KBM-7 (cell line): Measurements from ENCODE around the gene LRP5.
A peak's percentile ranks its signal among the peaks of the same experiment; 100 is the strongest.

Experiments used
- DNase-seq: peaks from one replicate; pipeline ENCODE4 v3.0.0-alpha.2; 2015
- in situ Hi-C: fragments of 300-500 bp; cut with MboI; formaldehyde crosslinking; loops from 2 replicates; pipeline ENCODE4 v1.14.3; 2020; ENCODE audit warnings: low sequenced_read_pairs, low pct_unique_long_range_greater_than_20kb, mixed read lengths

LRP5 gene

GRCh38 chr11:68303083-68303482 lies 9.3 kb upstream of the LRP5 start:
- DNase-seq: no peak
- in situ Hi-C loops: loop anchor here (10.0 kb wide), 1 partner anchor 48 kb away; no protein-coding TSS in a partner anchor

DNA sequence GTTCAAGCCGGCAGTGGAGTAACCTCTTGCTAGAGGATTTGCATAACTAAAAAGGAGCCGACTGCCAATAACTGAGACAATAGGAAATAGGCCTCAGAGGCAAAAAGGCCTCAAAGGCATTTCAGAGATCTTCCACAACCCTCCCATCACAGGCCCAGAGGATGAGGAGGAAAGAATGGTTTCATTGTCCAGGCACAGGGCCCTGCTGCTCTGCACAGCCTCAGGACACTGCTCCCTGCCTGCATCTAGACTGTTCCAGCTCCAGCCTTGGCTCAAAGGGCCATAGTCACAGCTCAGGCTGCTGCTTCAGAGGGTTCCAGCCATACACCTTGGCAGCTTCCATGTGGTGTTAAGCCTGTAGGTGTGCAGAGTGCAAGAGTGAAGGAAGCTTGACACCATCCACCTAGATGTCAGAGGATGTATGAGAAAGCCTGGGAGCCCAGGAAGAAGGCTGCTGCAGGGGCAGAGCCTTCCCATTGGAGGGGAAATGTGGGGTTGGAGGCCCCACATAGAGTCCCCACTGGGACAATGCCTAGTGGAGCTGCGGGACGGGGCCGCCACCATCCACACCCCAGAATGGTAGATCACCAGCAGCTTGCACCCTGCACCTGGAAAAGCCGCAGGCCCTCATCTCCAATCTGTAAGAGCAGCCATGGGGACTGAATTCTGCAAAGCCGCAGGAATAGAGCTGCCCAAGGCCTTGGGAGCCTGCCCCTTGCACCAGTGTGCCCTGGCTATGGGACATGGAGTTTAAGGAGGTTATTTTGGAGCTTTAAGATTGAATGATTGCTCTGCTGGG lies 8.2 kb upstream of the LRP5 start:
- no peak for DNase-seq
- in situ Hi-C loops: loop anchor here (10.0 kb wide), 1 partner anchor 49 kb away; no protein-coding TSS in a partner anchor

- DNase-seq: no peak
- in situ Hi-C loops: loop anchor here (10.0 kb wide), 1 partner anchor 52 kb away; no protein-coding TSS in a partner anchor
Measured at GRCh38 chr11:68306636-68307035, 5.8 kb upstream of the LRP5 start.

- DNase-seq: no peak
- in situ Hi-C loops: loop anchor here (10.0 kb wide), 1 partner anchor 53 kb away; no protein-coding TSS in a partner anchor
Measured at GRCh38 chr11:68308068-68308467, 4.3 kb upstream of the LRP5 start.

- in situ Hi-C loops: loop anchor here (10.0 kb wide), 1 partner anchor 55 kb away; no protein-coding TSS in a partner anchor
- no peak for DNase-seq
Measured at GRCh38 chr11:68309621-68310185, 2.7 kb upstream of the LRP5 start.

- in situ Hi-C loops: no loop called here
- DNase-seq: peak; percentile 56
Measured at GRCh38 chr11:68311160-68312116, 953 bp upstream of the LRP5 start.

DNA sequence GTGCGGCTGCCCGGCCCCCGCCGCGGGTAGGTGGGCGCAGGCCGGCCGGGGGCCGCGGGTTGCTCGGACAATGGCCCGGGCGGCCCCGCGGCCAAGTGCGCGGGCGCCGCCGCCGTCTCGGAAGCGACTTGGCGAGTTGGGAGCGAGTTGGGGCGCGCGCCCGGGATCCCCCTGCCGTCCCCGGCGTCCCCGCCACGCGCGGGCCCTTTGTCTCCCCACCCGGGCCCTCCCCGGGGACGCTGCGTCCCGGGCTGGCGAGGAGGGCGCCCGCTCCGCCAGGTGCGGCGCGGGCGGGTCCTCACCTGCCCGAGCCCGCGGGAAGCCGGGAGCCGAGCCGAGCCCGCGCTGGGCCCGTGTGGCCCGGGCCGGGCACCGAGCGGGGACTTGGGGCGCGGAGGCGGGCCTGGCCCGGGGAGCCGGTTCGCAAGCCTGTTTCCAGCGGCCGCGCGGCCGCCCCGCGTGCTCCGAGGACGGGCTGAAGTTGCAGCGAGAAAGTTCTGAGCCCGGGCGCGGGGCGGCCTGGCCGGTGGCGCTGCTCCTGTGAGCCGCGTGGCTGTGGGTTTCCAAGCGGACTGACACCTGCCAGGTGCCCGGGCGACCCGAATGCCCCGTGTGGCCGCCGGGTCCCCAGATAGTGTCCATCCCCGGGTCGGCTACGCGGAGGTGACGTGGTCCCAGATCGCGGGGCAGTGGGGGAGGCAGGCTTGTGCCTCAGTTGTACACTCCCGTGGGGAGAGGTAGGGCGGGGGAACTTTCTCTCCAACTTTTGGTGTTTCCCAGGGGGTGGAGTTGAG lies 586 bp downstream of the LRP5 start:
- no peak for DNase-seq
- in situ Hi-C loops: no loop called here

- DNase-seq: peak; percentile 47
- in situ Hi-C loops: no loop called here
Measured at GRCh38 chr11:68313574-68314202, 1.3 kb downstream of the LRP5 start.

GRCh38 chr11:68314203-68315170 lies 2.1 kb downstream of the LRP5 start:
- in situ Hi-C loops: no loop called here
- DNase-seq: peak; percentile 43

GRCh38 chr11:68315171-68315920 lies 3.0 kb downstream of the LRP5 start:
- in situ Hi-C loops: no loop called here
- DNase-seq: no peak

DNA sequence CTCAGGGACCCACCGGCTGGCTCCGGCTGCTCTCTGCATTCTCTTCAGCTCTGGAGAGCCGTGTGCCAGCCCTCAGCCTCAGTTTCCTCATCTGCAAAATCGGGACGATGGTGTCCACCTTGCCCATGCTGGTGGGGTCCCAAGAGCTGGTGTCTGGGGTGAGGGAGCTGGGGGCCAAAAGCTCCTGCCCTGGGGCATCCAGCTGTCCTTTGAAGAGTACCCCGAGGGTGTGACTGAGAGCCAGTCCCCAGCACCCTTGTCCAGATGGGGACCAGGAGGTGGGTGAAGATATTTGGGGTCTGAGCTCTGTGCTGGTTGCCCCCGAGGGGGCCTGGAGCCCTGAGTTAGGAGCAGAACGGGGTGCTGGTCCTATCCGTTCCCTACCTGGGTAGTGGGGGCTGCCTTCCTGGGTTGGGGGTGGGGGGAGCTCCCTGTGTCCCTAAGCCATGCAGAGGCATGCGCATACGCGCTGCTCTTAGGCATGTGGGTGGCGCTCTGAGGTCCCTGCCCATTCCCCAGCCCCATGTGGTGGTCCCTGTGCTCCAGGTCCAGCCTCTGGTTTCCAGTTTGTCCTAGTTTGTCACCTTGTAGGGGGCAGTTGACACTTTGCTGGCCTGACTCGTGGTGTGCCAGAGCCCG lies 4.9 kb downstream of the LRP5 start:
- DNase-seq: no peak
- in situ Hi-C loops: no loop called here

DNA sequence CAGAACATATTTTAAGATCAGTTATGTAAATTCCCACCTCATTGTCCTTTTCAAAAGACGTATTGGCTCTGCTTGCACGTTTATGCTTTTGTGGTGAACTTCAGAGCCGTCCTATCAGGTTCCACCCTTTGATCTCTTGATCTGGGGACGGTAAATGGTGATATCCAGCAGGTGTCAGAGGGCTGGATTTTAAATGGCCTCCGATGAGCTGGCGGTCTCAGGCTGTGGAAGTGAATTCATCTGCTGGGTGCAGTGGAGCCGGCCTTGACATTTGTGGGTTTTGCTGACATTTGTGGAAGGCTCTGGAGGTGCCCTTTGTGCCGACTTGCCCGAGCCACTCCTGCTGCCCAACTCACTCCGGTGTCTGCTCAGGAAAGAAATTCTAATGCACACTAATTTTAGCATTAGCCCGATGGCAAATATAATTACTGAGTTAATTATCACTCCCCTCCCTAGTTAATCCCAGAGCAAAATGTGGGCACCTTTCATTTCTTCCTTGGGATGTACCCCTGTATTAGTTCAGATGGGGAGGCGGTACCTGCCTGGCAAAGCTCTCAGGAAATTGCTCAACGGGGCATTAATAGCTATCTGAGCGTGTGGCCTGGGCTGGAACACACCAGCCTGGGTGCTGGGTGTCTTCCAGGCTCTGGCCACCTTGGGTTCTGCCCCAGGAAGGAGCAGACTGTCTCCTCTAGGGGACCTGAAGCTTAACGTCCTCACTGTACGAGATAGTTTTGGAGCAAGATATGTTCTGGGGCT lies 9.1 kb downstream of the LRP5 start:
- in situ Hi-C loops: no loop called here
- no peak for DNase-seq

GRCh38 chr11:68322052-68322430 lies 9.7 kb downstream of the LRP5 start:
- DNase-seq: no peak
- in situ Hi-C loops: no loop called here

DNA sequence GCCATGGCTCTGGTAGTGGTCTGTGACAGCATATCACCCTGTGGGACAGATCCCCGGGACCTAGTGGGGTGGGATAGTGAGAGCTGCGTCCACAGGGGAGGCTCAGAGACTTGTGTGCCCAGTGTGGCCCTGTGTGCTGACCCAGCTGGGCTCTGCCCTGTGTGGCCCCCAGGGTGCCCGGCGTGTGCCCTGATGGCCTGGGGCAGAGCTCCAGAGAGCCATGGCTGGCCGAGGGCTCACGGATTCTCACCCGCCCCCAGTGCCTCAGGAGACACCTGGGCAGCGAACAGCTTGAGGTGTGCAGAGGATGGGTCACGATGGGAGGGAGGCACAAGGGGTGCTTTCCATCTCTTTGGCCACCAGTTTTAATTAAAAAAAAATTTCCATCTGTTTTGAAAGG lies 11.8 kb downstream of the LRP5 start:
- no peak for DNase-seq
- in situ Hi-C loops: no loop called here

DNA sequence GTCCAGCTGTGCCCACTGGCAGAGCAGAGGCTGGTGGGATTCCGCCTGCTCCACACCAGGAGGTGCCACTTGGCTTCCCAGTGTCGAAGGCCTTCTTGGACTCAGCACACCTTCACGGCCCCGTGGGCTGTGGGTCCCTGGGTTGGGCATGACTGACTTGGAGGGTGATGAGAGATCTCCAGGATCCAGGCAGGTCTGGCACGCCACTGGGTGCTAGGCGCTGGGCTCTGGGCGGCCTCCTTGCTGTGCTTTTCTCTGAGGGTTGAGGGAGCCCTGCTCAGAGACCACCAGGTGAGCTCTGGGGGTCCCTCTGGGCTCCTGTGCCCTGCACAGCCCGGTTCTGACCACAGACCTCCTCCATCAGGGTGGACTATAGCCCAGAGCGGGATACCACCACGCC lies 12.3 kb downstream of the LRP5 start:
- in situ Hi-C loops: no loop called here
- no peak for DNase-seq
